ENCODE data around the gene AKAP13.

DNA sequence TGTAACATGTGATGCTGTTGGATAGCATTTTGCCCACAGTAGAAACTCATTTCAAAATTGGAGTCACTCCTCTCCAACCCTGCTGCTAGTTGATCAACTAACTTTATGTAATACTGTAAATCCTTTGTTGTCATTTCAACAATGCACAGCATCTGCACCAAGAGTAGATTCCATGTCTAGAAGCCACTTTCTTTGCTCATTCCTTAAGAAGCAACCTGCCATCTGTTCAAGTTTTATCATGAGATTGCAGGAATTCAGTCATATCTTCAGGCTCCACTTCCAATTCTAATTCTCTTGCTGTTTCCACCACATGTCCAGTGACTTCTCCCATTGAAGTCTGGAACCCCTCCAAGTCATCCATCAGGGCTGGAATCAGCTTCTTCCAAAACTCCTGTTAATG lies 42.9 kb downstream of the AKAP13 start:
- TF ChIP-seq CTCF (conservative IDR thresholded peaks at IDR 0.05), result no peak
- TF ChIP-seq ZFX (IDR thresholded peaks at IDR 0.05), result no peak

Data from C4-2B (cell line).